Esophagus (tissue), 2 donors: Measurements from ENCODE around the gene SLC7A6. TPM values are rescaled to one million over a fixed set of nuclear protein-coding genes. Genes with fewer than 3 reads are reported as not detected.

ENCODE experiments used
- H3K27ac ChIP-seq, 2 donors: one replicate each; pipeline ENCODE4 v1.5.1; 2013; ENCODE audit warnings: low read depth in 2 of 2, mild to moderate bottlenecking in 2 of 2, inconsistent platforms in 1 of 2, low read length in 1 of 2, moderate library complexity in 1 of 2
- H3K27me3 ChIP-seq, 2 donors: one replicate each; pipeline ENCODE4 v1.6.1; 2013; ENCODE audit warnings: low read length in 2 of 2, control low read depth in 1 of 2, mild to moderate bottlenecking in 1 of 2; ENCODE audit not compliant: insufficient read depth in 2 of 2, control insufficient read depth in 1 of 2
- H3K36me3 ChIP-seq, 2 donors: one replicate each; pipeline ENCODE4 v1.6.1; 2013; ENCODE audit warnings: low read length in 1 of 2; ENCODE audit not compliant: control insufficient read depth in 2 of 2, insufficient read depth in 2 of 2
- H3K4me1 ChIP-seq, 2 donors: one replicate each; pipeline ENCODE4 v1.6.1; 2013; ENCODE audit warnings: low read length in 1 of 2; ENCODE audit not compliant: control insufficient read depth in 2 of 2, insufficient read depth in 2 of 2
- H3K4me3 ChIP-seq, 2 donors: one replicate each; pipeline ENCODE4 v1.5.1; 2013; ENCODE audit warnings: low read length in 2 of 2, mild to moderate bottlenecking in 2 of 2, low read depth in 1 of 2, moderate library complexity in 1 of 2
- H3K9me3 ChIP-seq, 2 donors: one replicate each; pipeline ENCODE4 v1.6.1; 2013; ENCODE audit warnings: mild to moderate bottlenecking in 2 of 2, low read depth in 1 of 2, low read length in 1 of 2, moderate library complexity in 1 of 2; ENCODE audit not compliant: control insufficient read depth in 2 of 2, insufficient read depth in 1 of 2
- WGBS, 2 donors: extraction: QIAGEN DNeasy Blood & Tissue Kit; methylation state at CpG; one replicate each; pipeline ENCODE4 v1.1.7; 2013; 5-methylcytosine and 5-hydroxymethylcytosine counted together
- polyA plus RNA-seq, 2 donors: library from polyadenylated mRNA; stranded (reverse); fragments of 200-250 nt; gene quantifications; one replicate each; pipeline ENCODE4 v1.2.3, GENCODE V29; 2013
- donor health status: healthy with polysubstance abuse.
- donor health status: Bipolar disorder and iron deficiency.

SLC7A6 gene
- polyA plus RNA-seq, 2 donors: 4.1 to 4.2 TPM

DNA sequence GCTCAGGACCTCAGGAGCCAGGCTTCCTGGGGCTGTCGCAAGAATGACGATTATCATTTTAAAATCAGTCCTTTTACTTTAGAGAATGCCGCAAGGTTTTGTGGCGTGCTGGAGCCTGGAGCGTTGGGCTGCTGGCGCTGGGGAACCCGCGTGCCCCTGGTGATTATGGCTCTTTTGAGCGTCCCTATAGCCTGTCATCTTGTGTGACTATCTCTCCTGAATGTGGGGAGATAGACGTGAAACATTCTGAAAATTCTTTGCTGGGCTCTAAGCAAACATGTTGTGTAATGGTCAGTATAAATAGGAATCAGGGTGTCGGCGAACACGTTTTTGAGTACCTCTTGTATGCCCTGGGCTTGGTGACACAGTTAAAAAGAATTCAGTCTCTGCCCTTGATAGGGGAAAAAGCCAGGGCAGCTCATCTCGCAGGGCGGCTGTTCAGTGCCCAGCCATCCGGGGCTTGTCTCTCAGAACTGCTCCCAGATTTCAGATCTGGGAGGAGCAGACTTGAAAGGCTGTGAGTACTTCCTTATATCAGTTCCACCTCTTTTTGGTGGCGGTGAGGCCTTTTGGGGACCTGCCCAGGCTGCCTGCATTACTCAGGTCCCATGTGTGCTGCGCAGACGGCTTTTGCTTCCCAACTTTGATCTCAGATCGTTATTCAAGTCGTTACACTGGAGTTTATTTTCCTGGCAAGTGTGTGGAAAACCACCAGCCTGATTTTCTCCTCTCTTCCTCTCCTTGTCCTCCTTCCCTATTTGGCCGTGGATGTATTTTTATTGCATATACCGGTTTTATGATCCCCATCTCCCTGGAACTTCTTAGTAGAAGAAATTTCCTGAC lies 973 bp downstream of the SLC7A6 start:
- no peaks in the 10 kb centered on the region for H3K9me3 ChIP-seq
- no peaks in the 10 kb centered on the region for H3K27me3 ChIP-seq
- peak overlapping the region; percentile 94 to 96 for H3K27ac ChIP-seq
- H3K4me3 ChIP-seq: peak overlapping the region; percentile 76 to 87
- WGBS, 2 donors: 4 to 5% methylated on average over 23 of the region's 23 CpGs
- peaks cover 0 to 1% of the 10 kb centered on the region in 2 donors for H3K36me3 ChIP-seq
- H3K4me1 ChIP-seq: peaks cover 3 to 5% of the 10 kb centered on the region in 2 donors

DNA sequence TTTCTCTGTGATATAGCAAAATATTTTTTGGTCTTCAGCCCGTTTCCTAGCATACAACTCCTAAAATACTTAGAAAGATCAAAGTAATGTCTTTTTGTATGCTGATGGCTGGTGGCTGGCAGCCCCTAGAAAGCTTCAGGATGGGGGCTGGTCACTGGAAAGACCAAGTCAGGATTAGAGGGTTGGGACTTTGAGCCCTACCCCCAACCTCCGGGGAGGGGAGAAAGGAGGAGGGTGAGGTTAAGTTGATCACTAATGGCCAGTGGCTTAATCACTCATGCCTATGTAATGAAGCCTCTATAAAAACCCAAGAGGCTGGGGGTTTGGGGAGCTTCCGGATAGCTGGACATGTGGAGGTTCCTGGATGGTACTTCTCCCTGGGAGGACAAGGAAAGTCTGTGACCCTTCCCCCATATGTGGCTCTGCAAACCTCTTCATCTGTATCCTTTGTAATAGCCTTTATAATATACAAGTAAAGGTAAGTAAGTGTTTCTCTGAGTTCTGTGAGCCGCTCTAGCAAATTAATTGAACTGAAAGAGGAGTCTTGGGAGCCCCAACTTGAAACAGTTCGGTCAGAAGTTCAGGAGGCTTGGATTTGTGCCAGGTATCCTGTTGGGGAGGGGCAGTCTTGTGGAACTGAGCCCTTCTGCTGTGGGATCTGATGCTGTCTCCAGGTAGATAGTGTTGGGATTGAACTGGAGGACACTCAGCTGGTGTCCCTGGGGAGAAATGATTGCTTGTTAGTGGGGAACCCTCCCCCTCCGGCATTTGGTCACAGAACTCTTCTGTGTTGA lies 3.5 kb downstream of the SLC7A6 start:
- Histone ChIP-seq H3K36me3 (no peaks in the 10 kb centered on the region), H3K9me3 (no peaks in the 10 kb centered on the region), H3K4me3 (no peak overlapping the region), H3K27me3 (no peaks in the 10 kb centered on the region), H3K4me1 (peaks cover 5% of the 10 kb centered on the region in 2 donors), H3K27ac (no peak overlapping the region)
- WGBS, 2 donors: 66 to 72% methylated on average over 6 of the region's 6 CpGs

DNA sequence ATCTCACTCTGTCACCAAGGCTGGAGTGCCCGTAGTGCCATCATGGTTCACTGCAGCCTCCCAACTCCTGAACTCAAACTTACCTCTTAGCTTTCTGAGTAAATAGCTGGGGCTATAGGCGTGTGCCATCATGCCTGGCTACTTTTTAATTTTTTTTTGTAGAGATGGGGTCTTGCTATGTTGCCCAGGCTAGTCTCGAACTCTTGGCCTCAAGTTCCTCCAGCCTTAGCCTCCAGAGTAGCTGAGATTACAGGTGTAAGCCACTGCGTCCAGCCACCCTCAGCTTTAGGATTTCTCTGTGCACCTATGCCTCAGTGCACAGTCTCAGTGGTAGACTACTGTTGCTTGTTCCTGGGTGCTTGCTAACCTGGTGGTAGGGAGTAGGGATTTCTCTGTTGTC lies 5.5 kb downstream of the SLC7A6 start:
- Histone ChIP-seq H3K4me1 (peaks cover 3 to 8% of the 10 kb centered on the region in 2 donors), H3K36me3 (peaks cover 0 to 4% of the 10 kb centered on the region in 2 donors), H3K27me3 (no peaks in the 10 kb centered on the region), H3K9me3 (no peaks in the 10 kb centered on the region), H3K4me3 (no peak overlapping the region), H3K27ac (no peak overlapping the region)
- 93 to 94% methylated on average over 4 of the region's 4 CpGs for WGBS, 2 donors

DNA sequence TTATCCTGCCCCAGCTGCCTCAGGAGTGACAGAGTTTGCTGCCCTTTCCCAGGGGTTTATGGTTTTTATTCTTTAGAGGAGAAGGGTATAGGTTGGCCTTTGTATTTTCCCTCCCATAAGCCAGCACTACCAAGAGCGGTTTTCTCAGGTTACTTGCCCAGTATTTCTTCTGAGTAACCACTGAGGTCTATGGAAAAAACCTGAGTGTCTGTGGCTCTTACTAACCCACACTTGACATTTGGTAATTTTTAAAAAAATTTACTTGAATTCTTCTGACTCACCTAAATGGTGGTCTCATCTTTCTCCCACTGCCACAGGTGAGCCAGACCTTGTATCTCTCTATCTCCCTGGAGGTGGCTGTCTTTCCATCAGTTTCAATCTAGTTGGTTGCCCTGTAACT lies 6.0 kb downstream of the SLC7A6 start:
- Histone ChIP-seq H3K9me3 (no peaks in the 10 kb centered on the region), H3K27ac (no peak overlapping the region), H3K4me1 (peaks cover 3 to 8% of the 10 kb centered on the region in 2 donors), H3K36me3 (peaks cover 0 to 6% of the 10 kb centered on the region in 2 donors), H3K4me3 (no peak overlapping the region), H3K27me3 (no peaks in the 10 kb centered on the region)
- WGBS, 2 donors: 0 to 6% methylated on average over 1 of the region's 1 CpG

DNA sequence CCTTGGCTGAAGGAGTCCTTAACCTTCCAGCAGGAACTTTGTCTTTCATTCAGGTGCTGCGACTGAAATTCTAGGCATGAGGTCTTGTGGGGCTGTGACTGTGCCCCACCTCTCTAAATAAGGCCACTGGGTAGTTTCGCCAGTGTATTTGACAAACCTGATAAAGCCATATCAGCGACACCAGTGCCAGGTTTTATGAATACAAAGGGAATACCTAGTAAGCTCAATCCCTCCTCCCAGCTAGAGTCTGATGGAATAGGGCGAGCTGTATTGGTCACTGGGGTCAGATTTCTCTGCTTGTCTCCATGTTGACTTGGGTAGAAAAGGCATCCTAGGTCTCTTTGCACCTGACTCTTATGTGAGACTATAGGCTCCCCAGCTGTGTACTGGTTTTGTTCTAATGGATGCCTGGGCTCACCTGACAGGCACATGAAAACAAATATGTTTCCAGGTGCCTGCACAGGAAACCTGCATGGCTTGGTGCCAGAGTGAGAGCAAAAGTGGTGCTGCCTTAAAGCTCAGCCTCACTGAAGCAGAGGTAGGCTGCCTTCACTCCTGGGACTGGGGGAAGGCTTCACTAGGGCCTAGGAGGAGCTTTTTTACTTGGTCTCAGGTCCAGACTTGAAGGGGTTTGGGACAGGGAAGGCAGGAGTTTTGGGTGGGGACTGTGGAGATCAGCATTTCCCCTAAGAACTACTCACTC lies 8.3 kb downstream of the SLC7A6 start:
- no peak overlapping the region for H3K4me3 ChIP-seq
- H3K4me1 ChIP-seq: peaks cover 3 to 8% of the 10 kb centered on the region in 2 donors
- no peaks in the 10 kb centered on the region for H3K27me3 ChIP-seq
- 71 to 91% methylated on average over 4 of the region's 4 CpGs for WGBS, 2 donors
- H3K9me3 ChIP-seq: no peaks in the 10 kb centered on the region
- H3K27ac ChIP-seq: no peak overlapping the region
- H3K36me3 ChIP-seq: peaks cover 0 to 6% of the 10 kb centered on the region in 2 donors

DNA sequence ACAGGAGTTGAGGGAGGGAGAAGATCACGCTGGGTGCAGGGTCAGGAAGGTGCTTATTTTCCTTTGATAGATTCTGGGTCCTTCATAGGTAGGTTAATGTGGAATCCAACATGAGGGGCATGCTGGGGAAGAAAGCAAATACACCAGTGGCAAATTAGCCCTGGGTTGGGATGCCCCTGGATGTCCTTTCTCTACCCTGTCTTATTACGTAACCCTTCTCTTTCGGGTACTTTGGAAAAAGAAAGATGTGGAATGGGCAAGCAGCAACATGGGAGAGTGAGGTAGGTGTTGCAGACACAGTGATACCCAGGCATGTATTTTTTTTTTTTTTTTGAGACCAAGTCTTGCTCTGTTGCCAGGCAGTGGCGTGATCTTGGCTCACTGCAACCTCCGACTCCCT lies 9.1 kb downstream of the SLC7A6 start:
- H3K27me3 ChIP-seq: no peaks in the 10 kb centered on the region
- H3K4me1 ChIP-seq: peaks cover 3 to 8% of the 10 kb centered on the region in 2 donors
- no peaks in the 10 kb centered on the region for H3K9me3 ChIP-seq
- H3K4me3 ChIP-seq: no peak overlapping the region
- H3K36me3 ChIP-seq: peaks cover 0 to 6% of the 10 kb centered on the region in 2 donors
- WGBS, 2 donors: 78 to 79% methylated on average over 5 of the region's 5 CpGs
- H3K27ac ChIP-seq: no peak overlapping the region

DNA sequence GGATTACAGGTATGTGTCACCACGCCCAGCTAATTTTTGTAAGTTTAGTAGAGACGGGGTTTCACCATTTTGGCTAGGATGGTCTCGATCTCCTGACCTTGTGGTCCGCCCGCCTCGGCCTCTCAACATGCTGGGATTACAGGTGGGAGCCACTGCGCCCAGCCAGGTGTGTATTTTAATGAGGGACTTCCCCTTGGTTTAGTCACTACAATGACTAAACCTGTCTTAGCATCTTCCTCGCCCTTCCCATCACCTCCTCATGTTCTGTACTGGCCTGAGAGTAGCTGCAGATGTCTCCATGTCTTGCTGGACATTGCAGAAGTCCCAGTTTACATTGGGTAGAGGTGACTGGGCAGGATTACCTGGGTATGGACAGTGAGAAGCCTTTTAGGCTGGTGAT lies 9.6 kb downstream of the SLC7A6 start:
- Histone ChIP-seq H3K27ac (no peak overlapping the region), H3K36me3 (peaks cover 0 to 6% of the 10 kb centered on the region in 2 donors), H3K4me3 (no peak overlapping the region), H3K27me3 (no peaks in the 10 kb centered on the region), H3K9me3 (no peaks in the 10 kb centered on the region), H3K4me1 (peaks cover 3 to 8% of the 10 kb centered on the region in 2 donors)
- WGBS, 2 donors: 66 to 71% methylated on average over 8 of the region's 8 CpGs

DNA sequence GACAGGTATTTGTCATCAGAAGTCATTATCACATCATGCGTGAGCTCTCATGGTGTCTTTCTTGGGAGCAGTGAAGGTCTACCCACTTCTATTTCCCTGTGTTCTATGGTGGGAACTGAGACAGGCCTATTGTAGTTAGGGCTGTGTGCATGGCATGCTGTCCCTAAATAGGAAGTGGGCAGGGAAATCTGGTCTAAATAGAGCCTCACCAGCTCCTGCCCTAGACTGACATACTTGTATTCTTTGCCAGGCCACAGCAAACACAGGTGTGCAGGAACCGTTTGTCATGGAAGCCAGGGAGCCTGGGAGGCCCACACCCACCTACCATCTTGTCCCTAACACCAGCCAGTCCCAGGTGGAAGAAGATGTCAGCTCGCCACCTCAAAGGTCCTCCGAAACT lies 10.1 kb downstream of the SLC7A6 start:
- no peak overlapping the region for H3K27ac ChIP-seq

DNA sequence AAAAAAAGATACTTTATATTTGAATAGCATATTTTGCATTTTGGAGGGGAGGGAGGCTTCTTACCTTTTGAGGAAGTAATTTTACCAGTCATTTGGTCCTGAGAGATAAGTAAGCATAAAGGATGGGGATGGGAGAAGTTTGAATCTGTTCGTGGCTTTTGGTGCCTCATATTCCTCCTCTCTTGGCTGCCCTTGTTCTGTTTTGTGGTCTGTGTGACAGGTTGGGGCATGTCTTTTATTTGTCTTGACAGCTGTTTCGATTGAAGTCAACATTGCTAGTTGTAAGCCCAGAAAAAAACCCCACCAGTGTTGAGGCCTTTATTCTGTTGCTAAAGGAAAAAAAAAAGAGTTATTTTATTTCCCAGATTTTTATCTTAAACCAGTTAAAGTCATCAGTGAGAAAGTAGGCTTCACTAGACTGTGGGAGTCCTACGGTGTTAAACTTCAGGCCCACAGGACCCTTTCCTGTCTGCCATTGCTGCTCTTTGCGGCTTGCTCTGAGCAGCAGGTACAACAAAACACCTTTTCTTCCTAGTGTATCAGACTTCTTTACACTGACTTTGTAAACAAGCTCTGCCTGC lies 11.4 kb downstream of the SLC7A6 start:
- H3K4me1 ChIP-seq: peaks cover 0 to 8% of the 10 kb centered on the region in 2 donors
- WGBS, 2 donors: 30 to 50% methylated on average over 4 of the region's 4 CpGs
- peak overlapping the region in 1 of 2 donors; percentile 44 for H3K27ac ChIP-seq

More for the DNA sequence above, 10.1 kb downstream of the SLC7A6 start:
- Histone ChIP-seq H3K4me1 (peaks cover 3 to 8% of the 10 kb centered on the region in 2 donors), H3K36me3 (peaks cover 0 to 6% of the 10 kb centered on the region in 2 donors), H3K27me3 (no peaks in the 10 kb centered on the region), H3K4me3 (no peak overlapping the region), H3K9me3 (no peaks in the 10 kb centered on the region)
- WGBS, 2 donors: 84 to 87% methylated on average over 4 of the region's 4 CpGs

More for the DNA sequence above, 11.4 kb downstream of the SLC7A6 start:
- H3K27me3 ChIP-seq: no peaks in the 10 kb centered on the region
- H3K36me3 ChIP-seq: peaks cover 0 to 6% of the 10 kb centered on the region in 2 donors
- H3K4me3 ChIP-seq: no peak overlapping the region
- no peaks in the 10 kb centered on the region for H3K9me3 ChIP-seq
